Measurements from ENCODE around the gene THSD7A.

THSD7A gene

GRCh38 chr7:11491811-11492210 is 340.2 kb downstream of the THSD7A start:
- H3K27ac ChIP-seq (ENCODE audit: low read depth, low read length) = no peak overlapping the region
- H3K27me3 ChIP-seq (ENCODE audit: insufficient read depth, low read length) = no peaks in the 10 kb centered on the region

GRCh38 chr7:11489280-11489679 is 342.7 kb downstream of the THSD7A start:
- Histone ChIP-seq H3K36me3 (ENCODE audit: insufficient read depth, low read length) (no peaks in the 10 kb centered on the region), H3K27ac (ENCODE audit: low read depth, low read length) (no peak overlapping the region), H3K79me2 (ENCODE audit: control insufficient read depth, insufficient read depth, low read length, unreplicated experiment) (no peaks in the 10 kb centered on the region), H3K4me3 (ENCODE audit: low read depth, low read length) (no peak overlapping the region), H3K27me3 (ENCODE audit: insufficient read depth, low read length) (no peaks in the 10 kb centered on the region), H2AFZ (ENCODE audit: low read length, unreplicated experiment) (no peak overlapping the region), H3K4me1 (ENCODE audit: control insufficient read depth, insufficient read depth, low read length, unreplicated experiment) (no peaks in the 10 kb centered on the region)

More at GRCh38 chr7:11491811-11492210, 340.2 kb downstream of the THSD7A start:
- no peaks in the 10 kb centered on the region for H3K79me2 ChIP-seq (ENCODE audit: control insufficient read depth, insufficient read depth, low read length, unreplicated experiment)
- no peak overlapping the region for H3K4me3 ChIP-seq (ENCODE audit: low read depth, low read length)
- no peak overlapping the region for H2AFZ ChIP-seq (ENCODE audit: low read length, unreplicated experiment)
- H3K4me1 ChIP-seq (ENCODE audit: control insufficient read depth, insufficient read depth, low read length, unreplicated experiment) = no peaks in the 10 kb centered on the region
- H3K36me3 ChIP-seq (ENCODE audit: insufficient read depth, low read length) = no peaks in the 10 kb centered on the region

- no peaks in the 10 kb centered on the region for H3K79me2 ChIP-seq (ENCODE audit: control insufficient read depth, insufficient read depth, low read length, unreplicated experiment)
- no peaks in the 10 kb centered on the region for H3K27me3 ChIP-seq (ENCODE audit: insufficient read depth, low read length)
- H2AFZ ChIP-seq (ENCODE audit: low read length, unreplicated experiment) = no peak overlapping the region
- no peak overlapping the region for H3K4me3 ChIP-seq (ENCODE audit: low read depth, low read length)
- no peaks in the 10 kb centered on the region for H3K4me1 ChIP-seq (ENCODE audit: control insufficient read depth, insufficient read depth, low read length, unreplicated experiment)
- H3K36me3 ChIP-seq (ENCODE audit: insufficient read depth, low read length) = no peaks in the 10 kb centered on the region
- no peak overlapping the region for H3K27ac ChIP-seq (ENCODE audit: low read depth, low read length)
Measured at GRCh38 chr7:11486271-11486670, 345.7 kb downstream of the THSD7A start.

GRCh38 chr7:11485636-11486035 is 346.4 kb downstream of the THSD7A start:
- H3K79me2 ChIP-seq (ENCODE audit: control insufficient read depth, insufficient read depth, low read length, unreplicated experiment) = no peaks in the 10 kb centered on the region
- no peak overlapping the region for H2AFZ ChIP-seq (ENCODE audit: low read length, unreplicated experiment)
- H3K27me3 ChIP-seq (ENCODE audit: insufficient read depth, low read length) = no peaks in the 10 kb centered on the region
- no peaks in the 10 kb centered on the region for H3K4me1 ChIP-seq (ENCODE audit: control insufficient read depth, insufficient read depth, low read length, unreplicated experiment)
- no peaks in the 10 kb centered on the region for H3K36me3 ChIP-seq (ENCODE audit: insufficient read depth, low read length)
- no peak overlapping the region for H3K27ac ChIP-seq (ENCODE audit: low read depth, low read length)
- no peak overlapping the region for H3K4me3 ChIP-seq (ENCODE audit: low read depth, low read length)

GRCh38 chr7:11480143-11480542 is 351.9 kb downstream of the THSD7A start:
- Histone ChIP-seq H3K27me3 (ENCODE audit: insufficient read depth, low read length) (no peaks in the 10 kb centered on the region), H2AFZ (ENCODE audit: low read length, unreplicated experiment) (no peak overlapping the region), H3K4me1 (ENCODE audit: control insufficient read depth, insufficient read depth, low read length, unreplicated experiment) (no peaks in the 10 kb centered on the region), H3K4me3 (ENCODE audit: low read depth, low read length) (no peak overlapping the region), H3K27ac (ENCODE audit: low read depth, low read length) (no peak overlapping the region), H3K36me3 (ENCODE audit: insufficient read depth, low read length) (no peaks in the 10 kb centered on the region), H3K79me2 (ENCODE audit: control insufficient read depth, insufficient read depth, low read length, unreplicated experiment) (no peaks in the 10 kb centered on the region)

- no peak overlapping the region for H3K27ac ChIP-seq (ENCODE audit: low read depth, low read length)
- no peak overlapping the region for H2AFZ ChIP-seq (ENCODE audit: low read length, unreplicated experiment)
- H3K4me1 ChIP-seq (ENCODE audit: control insufficient read depth, insufficient read depth, low read length, unreplicated experiment) = no peaks in the 10 kb centered on the region
- no peaks in the 10 kb centered on the region for H3K79me2 ChIP-seq (ENCODE audit: control insufficient read depth, insufficient read depth, low read length, unreplicated experiment)
- H3K36me3 ChIP-seq (ENCODE audit: insufficient read depth, low read length) = no peaks in the 10 kb centered on the region
- no peaks in the 10 kb centered on the region for H3K27me3 ChIP-seq (ENCODE audit: insufficient read depth, low read length)
- no peak overlapping the region for H3K4me3 ChIP-seq (ENCODE audit: low read depth, low read length)
Measured at GRCh38 chr7:11478882-11479281, 353.1 kb downstream of the THSD7A start.

GRCh38 chr7:11478426-11478825 is 353.6 kb downstream of the THSD7A start:
- no peaks in the 10 kb centered on the region for H3K36me3 ChIP-seq (ENCODE audit: insufficient read depth, low read length)
- no peaks in the 10 kb centered on the region for H3K4me1 ChIP-seq (ENCODE audit: control insufficient read depth, insufficient read depth, low read length, unreplicated experiment)
- H3K79me2 ChIP-seq (ENCODE audit: control insufficient read depth, insufficient read depth, low read length, unreplicated experiment) = no peaks in the 10 kb centered on the region
- H3K27me3 ChIP-seq (ENCODE audit: insufficient read depth, low read length) = no peaks in the 10 kb centered on the region
- H2AFZ ChIP-seq (ENCODE audit: low read length, unreplicated experiment) = no peak overlapping the region
- no peak overlapping the region for H3K27ac ChIP-seq (ENCODE audit: low read depth, low read length)
- no peak overlapping the region for H3K4me3 ChIP-seq (ENCODE audit: low read depth, low read length)

GRCh38 chr7:11474902-11475585 is 357.0 kb downstream of the THSD7A start:
- Histone ChIP-seq H3K4me3 (ENCODE audit: low read depth, low read length) (no peak overlapping the region), H2AFZ (ENCODE audit: low read length, unreplicated experiment) (no peak overlapping the region), H3K4me1 (ENCODE audit: control insufficient read depth, insufficient read depth, low read length, unreplicated experiment) (no peaks in the 10 kb centered on the region), H3K27me3 (ENCODE audit: insufficient read depth, low read length) (no peaks in the 10 kb centered on the region), H3K27ac (ENCODE audit: low read depth, low read length) (no peak overlapping the region), H3K79me2 (ENCODE audit: control insufficient read depth, insufficient read depth, low read length, unreplicated experiment) (no peaks in the 10 kb centered on the region), H3K36me3 (ENCODE audit: insufficient read depth, low read length) (no peaks in the 10 kb centered on the region)

- no peak overlapping the region for H3K27ac ChIP-seq (ENCODE audit: low read depth, low read length)
- H3K79me2 ChIP-seq (ENCODE audit: control insufficient read depth, insufficient read depth, low read length, unreplicated experiment) = no peaks in the 10 kb centered on the region
- no peaks in the 10 kb centered on the region for H3K27me3 ChIP-seq (ENCODE audit: insufficient read depth, low read length)
- H3K36me3 ChIP-seq (ENCODE audit: insufficient read depth, low read length) = no peaks in the 10 kb centered on the region
- H2AFZ ChIP-seq (ENCODE audit: low read length, unreplicated experiment) = no peak overlapping the region
- H3K4me1 ChIP-seq (ENCODE audit: control insufficient read depth, insufficient read depth, low read length, unreplicated experiment) = no peaks in the 10 kb centered on the region
- H3K4me3 ChIP-seq (ENCODE audit: low read depth, low read length) = no peak overlapping the region
Measured at GRCh38 chr7:11473807-11474424, 358.1 kb downstream of the THSD7A start.

GRCh38 chr7:11473220-11473619 is 358.8 kb downstream of the THSD7A start:
- H3K27me3 ChIP-seq (ENCODE audit: insufficient read depth, low read length) = no peaks in the 10 kb centered on the region
- no peaks in the 10 kb centered on the region for H3K36me3 ChIP-seq (ENCODE audit: insufficient read depth, low read length)
- H3K4me3 ChIP-seq (ENCODE audit: low read depth, low read length) = no peak overlapping the region
- H3K27ac ChIP-seq (ENCODE audit: low read depth, low read length) = no peak overlapping the region
- H3K79me2 ChIP-seq (ENCODE audit: control insufficient read depth, insufficient read depth, low read length, unreplicated experiment) = no peaks in the 10 kb centered on the region
- no peak overlapping the region for H2AFZ ChIP-seq (ENCODE audit: low read length, unreplicated experiment)
- no peaks in the 10 kb centered on the region for H3K4me1 ChIP-seq (ENCODE audit: control insufficient read depth, insufficient read depth, low read length, unreplicated experiment)

- Histone ChIP-seq H3K79me2 (ENCODE audit: control insufficient read depth, insufficient read depth, low read length, unreplicated experiment) (no peaks in the 10 kb centered on the region), H3K27me3 (ENCODE audit: insufficient read depth, low read length) (no peaks in the 10 kb centered on the region), H2AFZ (ENCODE audit: low read length, unreplicated experiment) (no peak overlapping the region), H3K27ac (ENCODE audit: low read depth, low read length) (no peak overlapping the region), H3K4me3 (ENCODE audit: low read depth, low read length) (no peak overlapping the region), H3K36me3 (ENCODE audit: insufficient read depth, low read length) (no peaks in the 10 kb centered on the region), H3K4me1 (ENCODE audit: control insufficient read depth, insufficient read depth, low read length, unreplicated experiment) (no peaks in the 10 kb centered on the region)
Measured at GRCh38 chr7:11472646-11473045, 359.4 kb downstream of the THSD7A start.
